Stimulated activated CD4-positive, alpha-beta T cell treated with anti-CD3 and anti-CD28 coated beads, Interleukin-4, amount 100 ng/mL, for 4 hours (primary cell): ENCODE results near the gene VSTM2L.

Experiments used
- DNase-seq, 2 experiments: peaks; one replicate each; pipeline ENCODE4 v3.0.0-alpha.2; 2020

The VSTM2L gene

DNA sequence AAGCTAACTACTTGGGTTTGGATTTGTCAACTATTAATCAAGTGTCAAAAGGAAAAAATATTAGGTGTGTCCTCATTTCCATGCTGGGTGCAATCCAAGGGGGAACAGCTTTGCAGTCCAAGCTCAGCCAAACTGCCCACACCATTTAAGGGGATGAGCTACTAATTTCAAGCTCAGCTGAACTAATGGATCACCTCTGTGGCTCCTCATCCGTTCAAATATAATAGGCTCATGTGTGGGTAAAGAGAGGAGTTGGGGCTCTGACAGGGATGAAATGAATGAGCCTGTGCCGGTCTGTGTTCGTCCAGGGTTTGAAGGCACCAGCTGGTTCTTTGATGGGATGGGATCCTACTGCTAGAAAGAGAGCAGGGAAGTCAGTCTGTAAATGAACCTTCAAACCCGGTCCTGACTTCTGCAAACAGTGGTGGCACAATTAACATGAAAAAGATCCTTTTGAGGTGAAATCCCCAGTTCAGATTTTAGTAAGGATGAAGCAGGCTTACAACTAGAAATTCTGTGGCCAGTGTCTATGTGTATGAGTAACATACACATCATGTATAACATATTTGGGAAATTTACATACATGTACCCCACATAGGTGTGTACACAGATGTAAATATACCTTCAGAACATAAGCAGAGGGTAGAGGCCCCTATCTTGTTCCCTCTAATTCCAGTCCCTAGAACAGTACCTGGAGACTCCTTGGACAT, 88.4 kb downstream of the VSTM2L start:
- DNase-seq = no peak

DNA sequence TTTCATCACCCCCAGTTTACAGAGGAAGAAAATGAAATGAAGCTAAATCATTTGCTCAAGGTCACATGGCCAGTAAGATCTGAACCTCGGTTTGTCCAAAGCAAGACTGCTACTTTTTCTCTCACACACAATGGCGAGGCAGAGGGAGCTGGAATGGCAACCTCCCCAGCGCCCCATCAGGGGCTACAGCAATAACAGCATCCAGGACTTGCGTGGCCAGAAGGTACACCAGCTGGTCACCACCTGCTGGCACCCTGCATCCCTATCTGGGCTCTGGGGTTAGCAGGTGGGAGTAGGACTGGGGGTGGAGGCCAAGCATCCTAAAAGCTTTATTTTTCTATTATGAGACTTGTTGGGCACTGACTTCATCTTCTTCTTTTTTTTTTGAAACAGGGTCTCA, 89.0 kb downstream of the VSTM2L start:
- no peak for DNase-seq

DNA sequence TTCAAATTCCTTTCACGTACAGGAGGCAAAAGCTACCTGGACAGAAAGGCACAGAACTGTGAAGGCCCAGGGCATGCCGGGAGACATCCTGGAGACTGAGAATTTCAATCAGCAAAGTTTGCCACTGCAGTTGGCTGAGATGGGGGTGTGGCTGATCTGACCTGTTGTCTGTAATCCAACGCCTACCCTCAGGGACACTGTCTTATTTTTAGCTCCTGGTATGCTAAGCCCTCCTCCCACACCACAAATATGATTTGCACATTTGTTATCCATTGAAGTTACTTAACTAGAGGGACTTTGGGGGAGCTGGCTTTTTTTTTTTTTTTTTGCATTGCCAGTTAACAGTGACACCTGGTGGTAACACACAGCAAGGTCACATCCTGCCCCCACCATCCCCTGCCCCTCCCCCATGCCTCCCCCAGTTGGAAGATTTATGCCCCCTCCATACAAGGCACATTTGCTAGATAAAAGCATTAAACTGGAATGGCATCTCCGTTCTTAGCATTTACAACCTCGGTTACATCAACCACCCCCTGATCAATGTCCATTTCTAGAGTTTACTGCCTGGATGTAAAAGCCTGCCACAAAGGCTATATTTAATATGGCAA, 90.0 kb downstream of the VSTM2L start:
- DNase-seq = no peak

DNA sequence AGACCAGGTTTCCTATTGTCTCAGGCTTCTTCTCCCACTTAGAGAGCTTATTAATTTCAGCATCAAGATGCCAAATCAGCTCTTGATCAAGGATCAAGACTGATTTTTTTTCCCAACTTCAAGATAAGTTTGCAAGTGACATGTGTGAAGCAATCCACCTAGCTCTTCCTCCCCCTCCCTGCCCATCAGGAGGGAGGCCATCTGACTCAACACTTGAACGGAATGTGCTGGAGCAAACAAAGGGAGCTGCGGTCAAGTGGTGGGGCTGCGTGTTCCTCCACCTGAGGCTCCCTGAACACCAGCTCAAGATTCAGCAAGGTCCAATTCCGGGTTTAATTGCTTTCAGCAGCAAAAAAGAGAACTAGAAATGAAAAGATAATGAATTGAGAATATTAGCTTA, 91.6 kb downstream of the VSTM2L start:
- DNase-seq = no peak
